ENCODE measurements around the gene SNX1.

DNA sequence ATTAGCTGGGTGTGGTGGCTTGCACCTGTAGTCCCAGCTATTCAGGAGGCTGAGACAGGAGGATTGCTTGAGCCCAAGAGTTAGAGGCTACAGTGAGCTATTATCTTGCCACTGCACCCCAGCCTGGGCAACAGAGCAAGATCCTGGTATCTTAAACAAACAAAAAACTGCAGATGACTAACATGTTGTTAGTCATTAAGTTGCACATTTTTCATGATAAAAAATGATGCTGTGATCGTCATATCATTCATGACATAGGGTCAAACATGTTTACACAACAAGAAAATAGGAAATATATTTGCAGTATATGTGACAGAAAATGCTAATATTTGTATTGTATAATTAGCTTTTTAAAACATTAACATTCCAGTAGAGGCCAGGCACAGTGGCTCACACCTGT lies 29.3 kb upstream of the SNX1 start:
- no peak for TF ChIP-seq GATA2 (IDR thresholded peaks at IDR 0.05; ENCODE audit: low read depth, low read length)
- TF ChIP-seq GATA3 (IDR thresholded peaks at IDR 0.05; ENCODE audit: low read depth, low read length), result no peak
